GM19193 (cell line): ENCODE measurements around the gene RNU4-1.

Experiments used
- POLR2A ChIP-seq: IDR thresholded peaks from 4 replicates; pipeline ENCODE4 v1.6.1; 2011; ENCODE audit not compliant: insufficient read depth, insufficient read length; ENCODE audit errors: extremely low read depth

Gene RNU4-1

DNA sequence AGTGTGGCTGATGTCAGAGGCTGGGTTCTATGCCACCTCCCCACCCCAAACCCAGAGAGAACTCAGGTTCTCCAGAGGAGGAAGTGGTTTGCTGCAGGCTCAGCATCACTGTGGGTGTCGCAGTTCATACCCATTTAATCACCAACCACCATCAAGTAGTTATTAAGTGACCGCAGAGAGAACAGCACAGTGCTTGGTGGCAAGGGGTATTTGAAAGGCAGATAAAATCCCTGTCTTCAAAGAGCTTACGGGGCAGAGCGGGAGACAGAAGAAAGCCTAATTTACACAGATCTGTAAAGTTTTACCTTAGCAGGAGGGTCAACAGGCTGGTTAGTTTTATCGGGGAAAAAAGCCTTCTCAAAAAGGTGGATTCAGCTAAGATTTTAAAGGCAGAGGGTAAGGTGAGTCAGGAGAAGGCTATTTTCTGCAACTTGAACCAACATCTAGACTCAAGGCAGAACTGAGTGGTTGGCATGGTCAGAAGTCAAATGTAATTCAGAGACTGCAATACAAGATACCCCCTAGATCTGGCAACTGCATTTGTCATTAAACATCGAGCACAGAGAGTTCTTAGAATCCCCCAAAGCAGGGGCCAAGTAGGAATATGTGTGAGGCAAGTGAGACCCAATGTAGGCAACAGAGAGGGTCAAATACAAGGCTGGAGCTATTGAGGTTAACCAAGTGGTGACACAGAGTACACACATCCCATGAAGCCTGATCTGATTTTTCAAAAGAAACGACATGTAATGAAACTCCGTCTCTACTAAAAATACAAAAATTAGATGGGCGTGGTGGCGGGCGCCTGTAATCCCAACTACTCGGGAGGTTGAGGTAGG lies 40.7 kb downstream of the RNU4-1 start:
- no peak for TF ChIP-seq POLR2A

DNA sequence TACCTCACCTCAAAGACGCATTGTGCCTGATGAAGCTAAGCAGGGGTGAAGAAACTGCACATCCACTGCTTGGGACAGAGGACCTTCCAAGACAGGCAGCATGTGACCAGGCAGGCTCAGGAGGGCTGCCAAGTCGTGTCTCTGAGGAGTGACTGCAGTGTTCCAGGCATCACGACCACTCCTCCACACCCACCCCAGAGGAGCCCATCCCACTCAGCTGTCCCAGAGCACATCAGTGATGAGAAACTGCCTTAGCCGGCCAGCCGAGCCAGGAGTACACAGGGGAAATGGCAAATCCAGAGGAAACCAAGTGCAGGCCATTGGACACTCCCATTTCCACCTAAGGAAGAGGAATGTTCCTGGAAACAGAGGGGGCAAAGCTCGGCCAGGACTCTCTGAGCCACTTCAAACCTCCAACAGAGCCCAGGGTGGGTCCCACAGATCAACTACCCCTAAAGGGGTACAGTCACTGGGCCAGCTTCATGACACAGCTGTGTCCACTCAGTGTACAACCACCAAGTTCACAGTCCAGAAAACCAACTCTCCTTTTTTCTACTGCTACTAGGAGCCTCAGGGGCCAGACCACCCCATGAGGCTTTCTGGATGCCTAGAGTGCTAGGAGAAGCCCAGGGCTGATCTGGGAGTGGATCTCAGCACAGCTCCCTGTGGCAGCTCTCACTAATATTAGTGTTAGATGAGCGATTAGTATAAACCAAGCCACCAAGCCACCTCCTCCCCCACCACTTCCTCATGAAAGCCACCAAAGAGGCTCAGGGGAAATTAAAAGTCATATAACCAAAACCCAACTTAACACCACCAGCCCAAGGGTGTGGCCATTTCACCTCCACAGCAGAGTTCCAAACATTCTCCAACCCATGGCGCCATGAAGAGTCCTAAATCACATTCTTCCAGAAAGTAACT lies 42.9 kb downstream of the RNU4-1 start:
- TF ChIP-seq POLR2A, result no peak

DNA sequence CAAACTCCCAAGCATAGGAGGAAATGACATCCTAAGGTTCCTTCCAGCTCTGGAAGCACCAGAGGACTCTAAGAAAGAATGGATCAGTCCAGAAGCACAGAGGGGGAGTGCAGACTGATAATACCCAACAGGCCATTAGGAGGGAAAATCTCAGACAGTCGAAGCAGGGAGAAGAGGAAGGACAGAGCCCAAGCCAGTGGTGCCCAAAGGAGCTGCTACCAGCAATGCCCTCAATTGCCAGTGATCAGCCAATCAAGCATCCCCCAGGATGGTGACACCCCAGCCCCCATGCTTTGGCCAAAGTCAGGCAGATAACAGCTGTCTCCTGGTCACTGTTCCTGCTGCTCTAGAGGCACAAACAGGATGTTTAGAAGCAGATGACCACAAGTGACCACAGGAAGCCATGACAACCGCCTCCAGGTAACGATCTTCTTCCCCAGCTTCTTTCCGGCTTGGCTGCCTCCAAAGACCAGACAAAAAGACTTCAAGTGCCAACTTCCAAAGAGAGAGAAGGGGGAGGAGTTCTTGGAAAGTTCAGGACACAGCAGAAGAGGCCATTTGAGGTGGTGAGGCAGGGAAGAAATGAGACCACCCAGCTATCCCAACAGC lies 43.7 kb downstream of the RNU4-1 start:
- TF ChIP-seq POLR2A, result no peak

DNA sequence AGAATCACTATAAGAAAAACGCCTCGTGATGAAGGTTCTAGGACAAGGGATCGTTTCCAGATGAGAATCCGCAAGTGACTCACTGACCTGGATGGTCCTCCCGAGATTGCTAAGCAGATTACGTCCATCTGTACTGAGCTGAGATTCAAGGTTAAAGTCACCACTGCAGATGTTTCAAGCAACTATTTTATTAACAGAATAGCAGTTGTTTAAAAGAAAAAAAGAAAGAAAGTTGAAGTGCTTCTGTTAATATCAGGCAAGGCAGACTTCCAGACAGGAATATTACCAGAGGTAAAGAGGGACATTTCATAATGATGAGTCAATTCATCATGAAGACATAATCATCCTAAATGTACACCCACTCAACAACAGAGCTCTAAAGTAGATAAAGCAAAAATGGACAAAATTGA lies 45.4 kb downstream of the RNU4-1 start:
- TF ChIP-seq POLR2A, result no peak

DNA sequence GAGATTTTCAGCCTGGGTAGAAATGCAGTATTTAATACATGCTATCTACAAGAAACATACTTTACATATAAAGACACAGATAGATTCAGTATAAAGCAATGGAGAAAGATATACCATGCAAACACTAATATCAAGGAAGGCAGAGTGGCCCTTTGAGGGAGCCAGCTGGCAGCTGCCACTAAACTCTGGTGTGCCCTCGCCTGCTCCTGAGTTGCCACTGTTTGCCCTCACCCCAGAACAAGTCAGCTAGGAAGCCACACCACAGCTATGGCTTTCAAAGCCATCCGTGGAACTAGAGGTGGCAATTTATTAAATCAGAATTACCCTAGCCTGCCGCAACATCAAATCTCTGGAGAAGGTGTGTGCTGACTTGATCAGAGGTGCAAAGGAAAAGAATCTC lies 45.9 kb downstream of the RNU4-1 start:
- no peak for TF ChIP-seq POLR2A
